CD4-positive, alpha-beta memory T cell (primary cell): ENCODE measurements around the gene KIF27. TPM values are rescaled to one million over a fixed set of nuclear protein-coding genes. Genes with fewer than 3 reads are reported as not detected.
"Not testable (repeated sequence)": the region's sequence is repeated elsewhere in the genome, so short reads cannot be mapped to it uniquely, and the experiment has no call there.

Source experiments
- CTCF ChIA-PET: fragments of 350-600 bp; sonication (Branson Sonifier 250); formaldehyde crosslinking; loops from one replicate; lab custom pipeline; 2021; ENCODE audit warnings: inconsistent platforms; ENCODE audit not compliant: partially characterized antibody; lab: Charles Lee
- POLR2A ChIA-PET: fragments of 350-600 bp; sonication (Branson Sonifier 250); formaldehyde crosslinking; loops from one replicate; lab custom pipeline; 2021; ENCODE audit not compliant: partially characterized antibody; lab: Charles Lee
- DNase-seq, 5 donors: peaks; one replicate each; pipeline versions ENCODE4 v3.0.0 to v3.0.0-alpha.2; 2020 to 2022; ENCODE audit warnings: mixed read lengths in 1 of 5
- H3K27ac ChIP-seq: one replicate; pipeline ENCODE4 v1.7.0; 2013; ENCODE audit warnings: low read depth, low read length
- H3K27me3 ChIP-seq: 2 replicates; pipeline ENCODE4 v1.7.0; 2013; ENCODE audit warnings: mild to moderate bottlenecking, low read length, moderate library complexity; ENCODE audit not compliant: insufficient read depth
- H3K36me3 ChIP-seq: 2 replicates; pipeline ENCODE4 v1.7.0; 2013; ENCODE audit warnings: mild to moderate bottlenecking, low read length, moderate library complexity; ENCODE audit not compliant: insufficient read depth
- H3K4me1 ChIP-seq: 2 replicates; pipeline ENCODE4 v1.7.0; 2013; ENCODE audit warnings: mild to moderate bottlenecking, low read length, moderate library complexity; ENCODE audit not compliant: insufficient read depth
- H3K4me3 ChIP-seq, 2 donors: one replicate each; pipeline ENCODE4 v1.7.0; 2013; ENCODE audit warnings: low read length in 2 of 2, mild to moderate bottlenecking in 1 of 2
- H3K9me3 ChIP-seq, 2 donors: one replicate each; pipeline ENCODE4 v1.7.0; 2013; ENCODE audit warnings: low read length in 2 of 2, control low read depth in 1 of 2; ENCODE audit not compliant: control insufficient read depth in 1 of 2
- H3K27ac Mint-ChIP-seq, 7 donors: one replicate each; pipeline ENCODE4 v1.8.0; 2020 to 2021; ENCODE audit warnings: mixed read lengths in 7 of 7, mild to moderate bottlenecking in 6 of 7, inconsistent platforms in 3 of 7, moderate library complexity in 3 of 7
- H3K27me3 Mint-ChIP-seq, 2 donors: one replicate each; pipeline ENCODE4 v1.8.0; 2020 to 2021; ENCODE audit warnings: mixed read lengths in 2 of 2
- H3K36me3 Mint-ChIP-seq, 2 donors: one replicate each; pipeline ENCODE4 v1.8.0; 2020 to 2021; ENCODE audit warnings: mixed read lengths in 2 of 2, inconsistent platforms in 1 of 2, mild to moderate bottlenecking in 1 of 2
- H3K4me1 Mint-ChIP-seq, 4 donors: one replicate each; pipeline ENCODE4 v1.8.0; 2020 to 2021; ENCODE audit warnings: mixed read lengths in 4 of 4, mild to moderate bottlenecking in 1 of 4
- H3K4me3 Mint-ChIP-seq, 8 donors: one replicate each; pipeline ENCODE4 v1.8.0; 2020 to 2021; ENCODE audit warnings: mixed read lengths in 8 of 8, mild to moderate bottlenecking in 7 of 8, moderate library complexity in 6 of 8, inconsistent platforms in 3 of 8
- H3K9me3 Mint-ChIP-seq, 8 donors: one replicate each; pipeline ENCODE4 v1.8.0; 2020 to 2021; ENCODE audit warnings: mixed read lengths in 8 of 8, mild to moderate bottlenecking in 5 of 8, inconsistent platforms in 3 of 8, moderate library complexity in 1 of 8
- intact Hi-C: fragments of 100-400 bp; cut with micrococcal nuclease; formaldehyde crosslinking; loops from one replicate; pipeline ENCODE4 v1.15.1; 2023
- polyA plus RNA-seq, 2 donors: library from polyadenylated mRNA; unstranded; fragments of 300-500 nt; fragmentation: Illumina TruSeq; gene quantifications; one replicate each; pipeline ENCODE4 v1.2.3, GENCODE V29; 2021
- total RNA-seq, 2 experiments: library from RNA; stranded (reverse); gene quantifications; one replicate each; pipeline ENCODE4 v1.2.3, GENCODE V29; 2021

KIF27 gene
- total and polyA plus RNA-seq, 4 experiments from 2014 or later = 1.5 to 5.2 (median 3.4) TPM

GRCh38 chr9:83919111-83919510, 2.1 kb downstream of the KIF27 start:
- ChIA-PET CTCF (interaction anchor here (0.6 to 5.1 kb wide), 4 partner anchors 11 to 297 kb away, joined by 3 to 27 read pairs (median 3); partner anchors contain the start of gene IDNK), POLR2A (interaction anchor here (1.7 kb wide), 1 partner anchor 296 kb away, joined by 5 read pairs; the partner anchor contains the start of gene IDNK)
- no peaks in the 10 kb centered on the region for H3K27me3 ChIP-seq
- no peaks in the 10 kb centered on the region for H3K36me3 ChIP-seq
- Mint-ChIP-seq H3K4me1 (peaks cover 8 to 18% (median 10%) of the 10 kb centered on the region in 4 donors), H3K27ac (peak overlapping the region in 5 of 7 donors; percentile 6 to 80 (median 68)), H3K36me3 (peaks cover 0 to 6% of the 10 kb centered on the region in 2 donors), H3K4me3 (peak overlapping the region in 3 of 8 donors; percentile 17 to 30 (median 25)), H3K27me3 (no peaks in the 10 kb centered on the region), H3K9me3 (no peaks in the 10 kb centered on the region)
- H3K4me1 ChIP-seq = peaks cover 11% of the 10 kb centered on the region
- no peak overlapping the region for H3K27ac ChIP-seq
- intact Hi-C loops = no loop called here
- no peaks in the 10 kb centered on the region for H3K9me3 ChIP-seq
- DNase-seq = no peak
- H3K4me3 ChIP-seq = no peak overlapping the region

- not testable (repeated sequence) for H3K9me3 Mint-ChIP-seq, H3K4me1 Mint-ChIP-seq, H3K27me3 ChIP-seq, H3K9me3 ChIP-seq, H3K27me3 Mint-ChIP-seq, H3K4me3 Mint-ChIP-seq, H3K4me3 ChIP-seq, H3K4me1 ChIP-seq, H3K27ac ChIP-seq, H3K36me3 ChIP-seq, H3K36me3 Mint-ChIP-seq, H3K27ac Mint-ChIP-seq
- DNase-seq = peak in 4 of 5 donors; percentile 45 to 57 (median 52)
- intact Hi-C loops = loop anchor here (2.0 kb wide), 1 partner anchor 289 kb away; the partner anchor contains the start of gene IDNK
- POLR2A ChIA-PET = interaction anchor here (1.1 to 2.0 kb wide), 2 partner anchors 68 to 205 kb away, joined by 3 to 6 read pairs; partner anchors contain the start of genes HNRNPK, RMI1 and UBQLN1
- CTCF ChIA-PET = interaction anchor here (0.8 to 5.0 kb wide), 7 partner anchors 9 to 582 kb away, joined by 4 to 82 read pairs (median 11); partner anchors contain the start of genes IDNK and KIF27
These were observed 9.0 kb downstream of the KIF27 start for GRCh38 chr9:83912194-83912593.

GRCh38 chr9:83906144-83906543, 15.1 kb downstream of the KIF27 start:
- CTCF ChIA-PET = interaction anchor here (1.0 kb wide), 1 partner anchor 286 kb away, joined by 5 read pairs; no protein-coding TSS in a partner anchor

GRCh38 chr9:83900615-83901014, 20.6 kb downstream of the KIF27 start:
- H3K36me3 ChIP-seq, H3K9me3 Mint-ChIP-seq, H3K4me1 Mint-ChIP-seq, H3K36me3 Mint-ChIP-seq, H3K4me1 ChIP-seq, H3K9me3 ChIP-seq, CTCF ChIA-PET, H3K27me3 ChIP-seq, DNase-seq, POLR2A ChIA-PET, H3K27me3 Mint-ChIP-seq, H3K4me3 ChIP-seq, H3K27ac ChIP-seq, H3K4me3 Mint-ChIP-seq, intact Hi-C loops, H3K27ac Mint-ChIP-seq: not testable (repeated sequence)

More at GRCh38 chr9:83906144-83906543, 15.1 kb downstream of the KIF27 start:
- POLR2A ChIA-PET = no interaction called here
- intact Hi-C loops = no loop called here
- Mint-ChIP-seq H3K36me3 (no peaks in the 10 kb centered on the region), H3K27me3 (no peaks in the 10 kb centered on the region), H3K4me3 (no peak overlapping the region), H3K9me3 (no peaks in the 10 kb centered on the region), H3K27ac (no peak overlapping the region), H3K4me1 (no peaks in the 10 kb centered on the region)
- Histone ChIP-seq H3K4me3 (no peak overlapping the region), H3K9me3 (no peaks in the 10 kb centered on the region), H3K27me3 (no peaks in the 10 kb centered on the region), H3K4me1 (no peaks in the 10 kb centered on the region), H3K36me3 (no peaks in the 10 kb centered on the region), H3K27ac (no peak overlapping the region)
- no peak for DNase-seq

- H3K27me3 Mint-ChIP-seq, H3K9me3 Mint-ChIP-seq, H3K4me3 Mint-ChIP-seq, H3K4me1 ChIP-seq, H3K4me1 Mint-ChIP-seq, POLR2A ChIA-PET, H3K36me3 Mint-ChIP-seq, DNase-seq, H3K27ac Mint-ChIP-seq, H3K27me3 ChIP-seq, H3K36me3 ChIP-seq, H3K27ac ChIP-seq, CTCF ChIA-PET, H3K4me3 ChIP-seq, intact Hi-C loops, H3K9me3 ChIP-seq: not testable (repeated sequence)
These were observed 26.9 kb downstream of the KIF27 start for GRCh38 chr9:83894301-83894700.

GRCh38 chr9:83886498-83886897, 34.7 kb downstream of the KIF27 start:
- H3K9me3 Mint-ChIP-seq, DNase-seq, CTCF ChIA-PET, H3K27ac Mint-ChIP-seq, H3K36me3 ChIP-seq, H3K27me3 ChIP-seq, H3K4me1 Mint-ChIP-seq, H3K4me1 ChIP-seq, H3K9me3 ChIP-seq, H3K4me3 ChIP-seq, H3K27ac ChIP-seq, H3K27me3 Mint-ChIP-seq, intact Hi-C loops, POLR2A ChIA-PET, H3K4me3 Mint-ChIP-seq: not testable (repeated sequence)
- peaks cover 0 to 12% of the 10 kb centered on the region in 2 donors for H3K36me3 Mint-ChIP-seq

- H3K9me3 Mint-ChIP-seq, H3K4me1 Mint-ChIP-seq, H3K9me3 ChIP-seq, H3K36me3 ChIP-seq, POLR2A ChIA-PET, H3K27ac ChIP-seq, H3K27me3 ChIP-seq, DNase-seq, H3K4me1 ChIP-seq, intact Hi-C loops, CTCF ChIA-PET, H3K4me3 ChIP-seq, H3K4me3 Mint-ChIP-seq, H3K27me3 Mint-ChIP-seq, H3K27ac Mint-ChIP-seq: not testable (repeated sequence)
- H3K36me3 Mint-ChIP-seq = peaks cover 0 to 12% of the 10 kb centered on the region in 2 donors
These were observed 35.5 kb downstream of the KIF27 start for GRCh38 chr9:83885559-83886240.
